Measurements from ENCODE around the gene LAGE3. TPM values are rescaled to one million over a fixed set of nuclear protein-coding genes. Genes with fewer than 3 reads are reported as not detected.

The LAGE3 gene
- total and polyA plus RNA-seq, 10 of the 15 experiments (the other 5 are each of a cell fraction or from before 2014, with no cell fraction given) = 5.3 to 63.7 (median 19.7) TPM

DNA sequence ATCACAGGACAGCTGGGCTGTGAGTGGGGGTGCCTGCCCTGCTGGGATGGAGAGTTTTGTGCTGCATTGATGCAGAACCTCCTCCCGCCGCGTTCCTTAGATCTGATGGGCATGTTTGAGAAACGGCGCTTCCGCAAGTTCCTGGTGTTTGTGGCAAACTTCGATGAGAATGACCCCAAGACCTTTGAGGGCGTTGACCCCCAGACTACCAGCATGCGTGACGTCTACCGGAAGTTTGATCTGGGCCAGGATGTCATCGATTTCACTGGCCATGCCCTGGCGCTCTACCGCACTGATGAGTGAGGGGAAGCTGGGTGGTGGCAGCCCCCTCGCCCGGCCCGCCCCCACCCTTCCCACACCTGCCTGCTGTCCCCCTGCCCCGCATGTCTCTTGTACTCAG lies 39.2 kb downstream of the LAGE3 start:
- Histone ChIP-seq H3K27me3 (replicated peaks in 1 of 2; ENCODE audit: control insufficient read depth in 2 of 2, insufficient read depth in 2 of 2, low read length in 1 of 2) (no peaks in the 10 kb centered on the region), H3K79me2 (ENCODE audit: control insufficient read depth, insufficient read depth, low read length) (peaks cover 26% of the 10 kb centered on the region), H3K9me3 (replicated peaks; ENCODE audit: control insufficient read depth, insufficient read depth, low read length) (no peaks in the 10 kb centered on the region), H3K27ac (ENCODE audit: control insufficient read depth, insufficient read depth) (no peak overlapping the region), H2AFZ (ENCODE audit: control insufficient read depth, low read depth, low read length) (no peak overlapping the region), H3K9ac (ENCODE audit: control insufficient read depth, insufficient read depth, low read length) (no peak overlapping the region), H3K4me2 (ENCODE audit: control insufficient read depth, insufficient read depth) (no peak overlapping the region), H3K4me1 (ENCODE audit: control insufficient read depth, insufficient read depth, low read length) (0 out of 2 replicates have a peak, but pooled peaks cover under 1% of the 10 kb centered on the region), H3K4me3 (no peak overlapping the region), H4K20me1 (ENCODE audit: control insufficient read depth, insufficient read depth) (no peaks in the 10 kb centered on the region), H3K36me3 (ENCODE audit: control insufficient read depth in 2 of 2, insufficient read depth in 2 of 2, low read length in 1 of 2) (peaks cover 0 to 5% of the 10 kb centered on the region in 2 experiments; a peak in 1 of 4 replicates)
- CTCF ChIA-PET = no interaction called here
- RAD21 ChIA-PET (ENCODE audit: unreplicated experiment) = interaction anchor here (0.6 kb wide), 1 partner anchor 15 kb away, joined by 3 read pairs; no protein-coding TSS in a partner anchor
- in situ Hi-C loops (cut with MboI) (no loop called here), intact Hi-C loops (cut with micrococcal nuclease; ENCODE audit: unreplicated experiment) (loop anchor here (5.0 kb wide), 2 partner anchors 37 to 43 kb away; partner anchors contain the start of genes LAGE3 and RPL10)
- no peak for ATAC-seq
- 83% methylated on average over 18 of the region's 18 CpGs for WGBS (ENCODE audit: insufficient coverage, insufficient replicate concordance, low lambda C conversion rate, missing lambda C conversion rate)
- TF ChIP-seq CBX5 (IDR thresholded peaks at IDR 0.05; ENCODE audit: low read depth) (no peak), BRCA1 (IDR thresholded peaks at IDR 0.05; ENCODE audit: low read depth, low read length) (no peak), NFIC (IDR thresholded peaks at IDR 0.05; ENCODE audit: low read depth, low read length) (no peak), EED (IDR thresholded peaks at IDR 0.05; ENCODE audit: low read depth) (no peak), GATAD2B (conservative IDR thresholded peaks at IDR 0.05; ENCODE audit: low read depth) (no peak), CHD2 (IDR thresholded peaks at IDR 0.05; ENCODE audit: borderline replicate concordance, low read depth, low read length) (no peak), JUNB (IDR thresholded peaks at IDR 0.05) (no peak), RUNX3 (IDR thresholded peaks at IDR 0.05; ENCODE audit: low read length) (no peak), BHLHE40 (IDR thresholded peaks at IDR 0.05; ENCODE audit: borderline replicate concordance in 1 of 2, low read depth in 2 of 2, low read length in 1 of 2) (no peak), HDGF (IDR thresholded peaks at IDR 0.05) (no peak), WRNIP1 (IDR thresholded peaks at IDR 0.05; ENCODE audit: borderline replicate concordance, low read depth, low read length) (no peak)
- TF ChIP-seq, protein P1, sequence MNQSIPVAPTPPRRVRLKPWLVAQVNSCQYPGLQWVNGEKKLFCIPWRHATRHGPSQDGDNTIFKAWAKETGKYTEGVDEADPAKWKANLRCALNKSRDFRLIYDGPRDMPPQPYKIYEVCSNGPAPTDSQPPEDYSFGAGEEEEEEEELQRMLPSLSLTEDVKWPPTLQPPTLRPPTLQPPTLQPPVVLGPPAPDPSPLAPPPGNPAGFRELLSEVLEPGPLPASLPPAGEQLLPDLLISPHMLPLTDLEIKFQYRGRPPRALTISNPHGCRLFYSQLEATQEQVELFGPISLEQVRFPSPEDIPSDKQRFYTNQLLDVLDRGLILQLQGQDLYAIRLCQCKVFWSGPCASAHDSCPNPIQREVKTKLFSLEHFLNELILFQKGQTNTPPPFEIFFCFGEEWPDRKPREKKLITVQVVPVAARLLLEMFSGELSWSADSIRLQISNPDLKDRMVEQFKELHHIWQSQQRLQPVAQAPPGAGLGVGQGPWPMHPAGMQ (IDR thresholded peaks at IDR 0.05; ENCODE audit: borderline replicate concordance) = no peak
- TF ChIP-seq, protein P2, sequence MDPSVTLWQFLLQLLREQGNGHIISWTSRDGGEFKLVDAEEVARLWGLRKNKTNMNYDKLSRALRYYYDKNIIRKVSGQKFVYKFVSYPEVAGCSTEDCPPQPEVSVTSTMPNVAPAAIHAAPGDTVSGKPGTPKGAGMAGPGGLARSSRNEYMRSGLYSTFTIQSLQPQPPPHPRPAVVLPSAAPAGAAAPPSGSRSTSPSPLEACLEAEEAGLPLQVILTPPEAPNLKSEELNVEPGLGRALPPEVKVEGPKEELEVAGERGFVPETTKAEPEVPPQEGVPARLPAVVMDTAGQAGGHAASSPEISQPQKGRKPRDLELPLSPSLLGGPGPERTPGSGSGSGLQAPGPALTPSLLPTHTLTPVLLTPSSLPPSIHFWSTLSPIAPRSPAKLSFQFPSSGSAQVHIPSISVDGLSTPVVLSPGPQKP (IDR thresholded peaks at IDR 0.05; ENCODE audit: low read depth, low read length) = no peak
- no peak for DNase-seq (ENCODE audit: low read depth, low spot score)
- SMC1A ChIA-PET (ENCODE audit: uncharacterized antibody, unreplicated experiment) = no interaction called here
- FAIRE-seq = no peak
- POLR2A ChIA-PET = interaction anchor here (1.7 kb wide), 1 partner anchor 12 kb away, joined by 3 read pairs; no protein-coding TSS in a partner anchor
- no TSS peak for BruUV-seq (replicated peaks)

Data from GM12878 (cell line).